Stimulated activated memory B cell treated with anti-CD40 and anti-IgM and Interleukin-4, amounts not matched to agents 10 μg/mL and 1 μg/mL and 100 μg/mL, for 72 hours (primary cell): Measurements from ENCODE around the gene HS6ST2.

Source experiments
- ATAC-seq: fragments of 150-1000 bp; cut with Tn5 transposase; 2 replicates; pipeline ENCODE4 v1.10.0; 2021
- H3K27ac Mint-ChIP-seq: one replicate; pipeline ENCODE4 v1.8.0; 2022; ENCODE audit warnings: mild to moderate bottlenecking, mixed read lengths
- H3K27me3 Mint-ChIP-seq: one replicate; pipeline ENCODE4 v1.8.0; 2022; ENCODE audit warnings: mixed read lengths
- H3K36me3 Mint-ChIP-seq: one replicate; pipeline ENCODE4 v1.8.0; 2022; ENCODE audit warnings: mixed read lengths
- H3K4me1 Mint-ChIP-seq: one replicate; pipeline ENCODE4 v1.8.0; 2022; ENCODE audit warnings: mixed read lengths
- H3K4me3 Mint-ChIP-seq: one replicate; pipeline ENCODE4 v1.8.0; 2022; ENCODE audit warnings: mild to moderate bottlenecking, moderate library complexity, mixed read lengths
- H3K9me3 Mint-ChIP-seq: one replicate; pipeline ENCODE4 v1.8.0; 2022; ENCODE audit warnings: mixed read lengths

The HS6ST2 gene

DNA sequence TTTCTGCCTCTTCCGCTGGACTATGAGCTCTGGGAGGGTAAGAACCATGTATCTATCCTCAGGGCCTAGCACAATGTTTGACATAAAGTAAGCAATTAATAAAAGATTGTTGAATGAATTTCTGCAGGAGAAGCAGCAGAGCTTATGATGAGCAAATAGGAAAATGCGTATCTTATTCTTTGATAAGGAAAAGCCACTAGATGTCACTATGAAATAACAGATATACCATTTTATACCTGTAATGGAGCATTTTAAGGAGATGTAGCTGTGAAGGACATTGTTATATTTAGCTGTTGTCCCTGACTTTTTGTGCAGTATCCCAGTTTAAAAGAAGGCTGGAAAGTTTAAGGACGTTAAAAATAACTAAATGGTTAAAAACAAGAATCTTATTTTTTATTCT, 322.3 kb downstream of the HS6ST2 start:
- no peaks in the 10 kb centered on the region for H3K27me3 Mint-ChIP-seq
- ATAC-seq = no peak
- H3K4me3 Mint-ChIP-seq = no peak overlapping the region
- no peak overlapping the region for H3K27ac Mint-ChIP-seq
- no peaks in the 10 kb centered on the region for H3K36me3 Mint-ChIP-seq
- H3K4me1 Mint-ChIP-seq = no peaks in the 10 kb centered on the region
- no peaks in the 10 kb centered on the region for H3K9me3 Mint-ChIP-seq

GRCh38 chrX:132634521-132634920, 323.9 kb downstream of the HS6ST2 start:
- no peak overlapping the region for H3K4me3 Mint-ChIP-seq
- no peak overlapping the region for H3K27ac Mint-ChIP-seq
- H3K36me3 Mint-ChIP-seq = no peaks in the 10 kb centered on the region
- H3K9me3 Mint-ChIP-seq = no peaks in the 10 kb centered on the region
- H3K4me1 Mint-ChIP-seq = no peaks in the 10 kb centered on the region
- ATAC-seq = no peak
- no peaks in the 10 kb centered on the region for H3K27me3 Mint-ChIP-seq

- Mint-ChIP-seq H3K27me3 (no peaks in the 10 kb centered on the region), H3K4me3 (no peak overlapping the region), H3K4me1 (no peaks in the 10 kb centered on the region), H3K27ac (no peak overlapping the region), H3K9me3 (no peaks in the 10 kb centered on the region), H3K36me3 (no peaks in the 10 kb centered on the region)
- ATAC-seq = no peak
Measured at GRCh38 chrX:132631579-132632232, 326.7 kb downstream of the HS6ST2 start.

DNA sequence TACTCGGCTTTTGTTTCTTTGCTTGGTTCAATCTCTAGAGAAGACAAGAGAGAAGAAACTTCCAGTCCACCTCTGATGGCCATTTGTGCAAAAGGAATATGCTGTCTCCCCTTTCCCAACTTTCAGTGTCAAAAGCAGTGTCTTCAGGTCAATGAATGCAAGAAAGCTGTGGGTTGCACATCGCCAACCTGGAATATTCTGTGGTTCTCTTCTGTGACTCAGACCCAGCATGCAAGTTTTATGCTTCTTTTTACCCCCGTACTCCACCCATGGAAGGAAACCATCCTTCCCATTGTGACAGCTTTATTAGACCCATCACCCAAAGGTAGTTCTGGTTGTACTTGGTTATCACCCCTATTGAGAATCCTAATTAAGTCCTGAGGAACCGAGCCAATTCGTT, 334.0 kb downstream of the HS6ST2 start:
- Mint-ChIP-seq H3K4me3 (no peak overlapping the region), H3K27me3 (no peaks in the 10 kb centered on the region), H3K9me3 (no peaks in the 10 kb centered on the region), H3K27ac (no peak overlapping the region), H3K4me1 (peaks cover 9% of the 10 kb centered on the region), H3K36me3 (no peaks in the 10 kb centered on the region)
- no peak for ATAC-seq

GRCh38 chrX:132623942-132624341, 334.5 kb downstream of the HS6ST2 start:
- Mint-ChIP-seq H3K9me3 (no peaks in the 10 kb centered on the region), H3K36me3 (no peaks in the 10 kb centered on the region), H3K27ac (no peak overlapping the region), H3K27me3 (no peaks in the 10 kb centered on the region), H3K4me3 (no peak overlapping the region), H3K4me1 (peaks cover 9% of the 10 kb centered on the region)
- no peak for ATAC-seq

GRCh38 chrX:132623300-132623699, 335.1 kb downstream of the HS6ST2 start:
- ATAC-seq = no peak
- Mint-ChIP-seq H3K4me1 (peaks cover 9% of the 10 kb centered on the region), H3K9me3 (no peaks in the 10 kb centered on the region), H3K4me3 (no peak overlapping the region), H3K36me3 (no peaks in the 10 kb centered on the region), H3K27ac (no peak overlapping the region), H3K27me3 (no peaks in the 10 kb centered on the region)

DNA sequence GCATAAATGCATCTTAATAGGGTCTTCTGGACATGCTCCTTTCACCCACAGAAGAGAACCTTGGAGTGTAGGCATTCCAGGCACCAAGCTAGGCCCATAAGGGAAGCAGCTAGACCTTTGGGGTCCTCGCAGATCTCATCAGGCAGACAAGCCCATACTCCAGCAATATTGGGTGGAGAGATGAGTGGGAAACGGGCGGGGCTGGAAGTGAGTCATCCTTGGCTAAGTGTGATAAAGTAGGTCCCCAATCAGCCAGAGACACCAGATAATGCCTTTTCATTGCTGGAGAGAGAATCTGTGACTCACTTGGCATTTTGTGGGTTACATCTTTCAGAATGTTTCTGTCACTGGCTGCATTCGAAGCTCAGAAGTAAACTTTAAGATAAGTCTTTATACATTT, 336.3 kb downstream of the HS6ST2 start:
- no peaks in the 10 kb centered on the region for H3K27me3 Mint-ChIP-seq

GRCh38 chrX:132618810-132619209, 339.6 kb downstream of the HS6ST2 start:
- H3K27ac Mint-ChIP-seq = no peak overlapping the region
- peaks cover 8% of the 10 kb centered on the region for H3K4me1 Mint-ChIP-seq
- H3K4me3 Mint-ChIP-seq = no peak overlapping the region
- no peak for ATAC-seq
- no peaks in the 10 kb centered on the region for H3K9me3 Mint-ChIP-seq
- H3K27me3 Mint-ChIP-seq = no peaks in the 10 kb centered on the region
- H3K36me3 Mint-ChIP-seq = no peaks in the 10 kb centered on the region

More for the DNA sequence above, 336.3 kb downstream of the HS6ST2 start:
- H3K36me3 Mint-ChIP-seq = no peaks in the 10 kb centered on the region
- peaks cover 9% of the 10 kb centered on the region for H3K4me1 Mint-ChIP-seq
- H3K27ac Mint-ChIP-seq = no peak overlapping the region
- H3K4me3 Mint-ChIP-seq = no peak overlapping the region
- H3K9me3 Mint-ChIP-seq = no peaks in the 10 kb centered on the region
- no peak for ATAC-seq

GRCh38 chrX:132615391-132616131, 342.9 kb downstream of the HS6ST2 start:
- no peaks in the 10 kb centered on the region for H3K27me3 Mint-ChIP-seq
- H3K4me1 Mint-ChIP-seq = no peaks in the 10 kb centered on the region
- no peaks in the 10 kb centered on the region for H3K9me3 Mint-ChIP-seq
- peak; percentile 53 for ATAC-seq
- no peaks in the 10 kb centered on the region for H3K36me3 Mint-ChIP-seq
- no peak overlapping the region for H3K27ac Mint-ChIP-seq
- no peak overlapping the region for H3K4me3 Mint-ChIP-seq

GRCh38 chrX:132614297-132614696, 344.1 kb downstream of the HS6ST2 start:
- Mint-ChIP-seq H3K27me3 (no peaks in the 10 kb centered on the region), H3K4me3 (no peak overlapping the region)
- ATAC-seq = no peak

GRCh38 chrX:132613801-132614200, 344.6 kb downstream of the HS6ST2 start:
- Mint-ChIP-seq H3K36me3 (no peaks in the 10 kb centered on the region), H3K9me3 (no peaks in the 10 kb centered on the region), H3K27me3 (no peaks in the 10 kb centered on the region), H3K4me1 (no peaks in the 10 kb centered on the region), H3K27ac (no peak overlapping the region), H3K4me3 (no peak overlapping the region)
- no peak for ATAC-seq

More at GRCh38 chrX:132614297-132614696, 344.1 kb downstream of the HS6ST2 start:
- Mint-ChIP-seq H3K9me3 (no peaks in the 10 kb centered on the region), H3K4me1 (no peaks in the 10 kb centered on the region), H3K36me3 (no peaks in the 10 kb centered on the region), H3K27ac (no peak overlapping the region)

- H3K36me3 Mint-ChIP-seq = no peaks in the 10 kb centered on the region
- no peaks in the 10 kb centered on the region for H3K4me1 Mint-ChIP-seq
- no peak overlapping the region for H3K27ac Mint-ChIP-seq
- no peak for ATAC-seq
- H3K4me3 Mint-ChIP-seq = no peak overlapping the region
- H3K27me3 Mint-ChIP-seq = no peaks in the 10 kb centered on the region
- H3K9me3 Mint-ChIP-seq = no peaks in the 10 kb centered on the region
Measured at GRCh38 chrX:132612821-132613564, 345.4 kb downstream of the HS6ST2 start.

DNA sequence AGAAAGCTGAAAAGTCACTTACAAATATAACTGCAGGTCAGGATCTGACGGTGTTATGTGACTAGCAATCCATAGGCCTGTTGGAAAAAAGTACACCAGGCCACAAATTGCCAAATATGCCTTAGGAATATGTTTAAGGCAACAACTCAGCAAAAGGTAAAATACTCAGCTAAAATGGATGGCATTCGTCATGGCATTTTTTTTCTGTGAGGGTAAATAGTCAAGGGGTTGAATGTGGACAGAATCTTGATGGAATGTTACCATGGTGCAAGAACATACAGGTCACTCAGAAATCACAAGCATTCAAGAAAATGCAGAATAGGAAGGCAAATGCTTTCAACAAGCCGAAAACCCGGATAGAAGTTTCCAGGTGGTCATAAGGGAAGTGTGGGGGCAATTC, 347.9 kb downstream of the HS6ST2 start:
- no peak overlapping the region for H3K27ac Mint-ChIP-seq
- H3K36me3 Mint-ChIP-seq = no peaks in the 10 kb centered on the region
- H3K27me3 Mint-ChIP-seq = no peaks in the 10 kb centered on the region
- no peak overlapping the region for H3K4me3 Mint-ChIP-seq
- H3K9me3 Mint-ChIP-seq = no peaks in the 10 kb centered on the region
- no peak for ATAC-seq
- H3K4me1 Mint-ChIP-seq = no peaks in the 10 kb centered on the region

DNA sequence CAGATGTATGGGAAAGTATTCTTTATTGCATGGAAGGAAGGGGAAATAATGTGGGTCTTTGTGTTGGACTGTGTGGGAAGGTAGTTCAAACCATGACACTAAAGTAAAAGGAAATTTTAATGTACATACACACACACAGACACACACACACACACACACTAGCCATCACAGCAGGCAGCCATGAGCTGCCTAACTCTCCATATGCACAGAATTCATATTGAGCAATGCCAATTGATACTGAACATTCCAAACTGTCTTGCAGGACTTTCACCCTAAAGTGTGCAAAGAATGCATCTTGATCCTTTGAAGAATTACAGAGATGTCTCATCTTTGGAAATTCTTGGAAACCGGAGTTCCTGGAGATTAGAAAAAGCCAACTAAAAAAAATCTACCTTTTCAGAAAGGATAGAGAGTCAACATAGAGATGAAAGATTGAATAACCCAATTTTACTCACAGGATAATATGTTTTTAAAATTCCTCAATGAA, 349.0 kb downstream of the HS6ST2 start:
- no peaks in the 10 kb centered on the region for H3K4me1 Mint-ChIP-seq
- ATAC-seq = no peak
- H3K27me3 Mint-ChIP-seq = no peaks in the 10 kb centered on the region
- no peaks in the 10 kb centered on the region for H3K36me3 Mint-ChIP-seq
- H3K27ac Mint-ChIP-seq = no peak overlapping the region
- no peaks in the 10 kb centered on the region for H3K9me3 Mint-ChIP-seq
- H3K4me3 Mint-ChIP-seq = no peak overlapping the region

DNA sequence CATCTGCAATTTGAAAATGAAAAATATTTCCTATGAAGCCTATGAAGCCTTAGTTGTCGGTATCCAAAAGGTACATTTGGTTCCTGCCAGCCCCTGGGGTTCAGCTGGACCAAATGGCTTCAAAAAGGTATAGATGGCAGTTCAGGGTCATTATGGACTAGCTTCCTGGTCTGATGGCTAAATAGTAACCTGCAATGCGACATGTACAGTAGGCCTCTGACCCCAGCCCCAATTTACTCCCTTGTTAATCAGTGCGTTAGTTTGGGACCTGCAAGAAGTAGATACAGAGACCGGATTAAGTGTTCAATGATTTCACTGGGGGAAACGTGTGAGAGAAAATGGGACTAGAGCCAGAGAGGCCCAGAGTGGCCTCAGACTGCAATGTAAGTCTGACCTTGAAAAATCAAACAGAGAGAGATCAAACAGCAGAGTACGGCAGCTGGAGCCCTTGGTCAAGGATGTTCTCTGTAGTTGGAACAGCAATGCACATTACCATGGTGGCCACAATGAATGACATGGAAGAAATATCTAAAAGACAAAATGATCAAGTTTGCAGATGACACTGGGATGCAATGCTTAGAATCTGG, 354.6 kb downstream of the HS6ST2 start:
- no peaks in the 10 kb centered on the region for H3K4me1 Mint-ChIP-seq
- no peaks in the 10 kb centered on the region for H3K9me3 Mint-ChIP-seq
- no peak overlapping the region for H3K27ac Mint-ChIP-seq
- no peaks in the 10 kb centered on the region for H3K27me3 Mint-ChIP-seq
- no peak overlapping the region for H3K4me3 Mint-ChIP-seq
- ATAC-seq = no peak
- no peaks in the 10 kb centered on the region for H3K36me3 Mint-ChIP-seq
